Lung (tissue), 12 donors: ENCODE measurements around the gene ITGB8. TPM values are rescaled to one million over a fixed set of nuclear protein-coding genes. Genes with fewer than 3 reads are reported as not detected.

Source experiments
- ATAC-seq: fragments of 200-7000 bp; cut with Tn5 transposase; one replicate; pipeline ENCODE4 v1.9.1; 2020; ENCODE audit warnings: moderate number of reproducible peaks; ENCODE audit not compliant: insufficient read depth, low FRiP score
- DNase-seq, 3 donors: peaks; one replicate each; pipeline ENCODE4 v3.0.0-alpha.2; 2013 to 2017
- H3K27ac ChIP-seq, 2 donors: one replicate each; pipeline ENCODE4 v1.5.1; 2013; ENCODE audit warnings: mild to moderate bottlenecking in 2 of 2, moderate library complexity in 2 of 2, control low read depth in 1 of 2, inconsistent platforms in 1 of 2, low read depth in 1 of 2, low read length in 1 of 2
- H3K27me3 ChIP-seq, 3 donors: one replicate each; pipeline ENCODE4 v1.5.1; 2013; ENCODE audit warnings: low read length in 2 of 3; ENCODE audit not compliant: control insufficient read depth in 3 of 3, insufficient read depth in 3 of 3
- H3K36me3 ChIP-seq, 4 donors: one replicate each; pipeline ENCODE4 v1.5.1; 2013; ENCODE audit warnings: low read length in 4 of 4, mild to moderate bottlenecking in 1 of 4, moderate library complexity in 1 of 4; ENCODE audit not compliant: control insufficient read depth in 4 of 4, insufficient read depth in 4 of 4
- H3K4me1 ChIP-seq, 5 donors: one replicate each; pipeline ENCODE4 v1.5.1; 2013; ENCODE audit warnings: low read length in 5 of 5, mild to moderate bottlenecking in 2 of 5, moderate library complexity in 1 of 5; ENCODE audit not compliant: control insufficient read depth in 5 of 5, insufficient read depth in 5 of 5
- H3K4me3 ChIP-seq: one replicate; pipeline ENCODE4 v1.5.1; 2013; ENCODE audit warnings: mild to moderate bottlenecking, control low read depth, moderate library complexity
- H3K9ac ChIP-seq, 2 donors: one replicate each; pipeline ENCODE4 v1.5.1; 2013; ENCODE audit warnings: low read length in 2 of 2, control low read depth in 1 of 2; ENCODE audit not compliant: insufficient read depth in 1 of 2
- H3K9me3 ChIP-seq, 4 donors: one replicate each; pipeline ENCODE4 v1.5.1; 2013; ENCODE audit warnings: low read length in 3 of 4, mild to moderate bottlenecking in 1 of 4, moderate library complexity in 1 of 4; ENCODE audit not compliant: control insufficient read depth in 4 of 4, insufficient read depth in 3 of 4
- WGBS, 2 donors: extraction: QIAGEN DNeasy Blood & Tissue Kit; methylation state at CpG; one replicate each; pipeline ENCODE4 v1.1.7; 2013; 5-methylcytosine and 5-hydroxymethylcytosine counted together
- polyA plus RNA-seq, 2 donors: library from polyadenylated mRNA; stranded (reverse); fragments of 200-250 nt; gene quantifications; one replicate each; pipeline ENCODE4 v1.2.1, GENCODE V29; 2013
- total RNA-seq, 2 donors: library from RNA; depleted of rRNA in 1 of 2; stranded (reverse); fragments of >200 nt in 1 of 2; gene quantifications; one replicate each; pipeline ENCODE4 v1.2.1, GENCODE V29; 2014 to 2021
- TF ChIP-seq, protein P1 (sequence below): IDR thresholded peaks from 2 replicates; pipeline ENCODE4 v1.5.1; 2012; ENCODE audit warnings: mild to moderate bottlenecking; ENCODE audit errors: control extremely low read depth, extremely low read depth
- donor health status: control.
- donor health status: control.
- donor health status: Bipolar disorder and iron deficiency.
- donor health status: healthy.
- donor health status: DM: yes; HTN: yes; CAD: no.

The ITGB8 gene
- total and polyA plus RNA-seq, 4 donors: 1.5 to 29.7 (median 15.2) TPM

DNA sequence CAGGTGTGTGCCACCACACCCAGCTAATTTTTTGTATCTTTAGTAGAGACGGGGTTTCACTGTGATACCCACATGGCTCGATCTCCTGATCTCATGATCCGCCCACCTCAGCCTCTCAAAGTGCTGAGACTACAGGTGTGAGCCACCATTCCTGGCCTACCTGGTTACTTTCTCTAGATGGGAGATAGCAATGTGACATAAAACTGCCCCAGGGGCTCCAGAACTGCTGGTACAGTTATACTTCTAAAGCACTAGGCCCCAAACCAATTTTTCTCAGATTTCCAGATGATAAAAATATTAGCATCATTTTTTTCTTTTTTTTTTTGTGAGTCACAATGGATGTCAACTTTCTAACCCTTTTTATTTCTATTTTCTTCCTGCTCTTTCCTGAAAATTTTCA lies 27.4 kb downstream of the ITGB8 start:
- Histone ChIP-seq H3K4me1 (peaks cover 0 to 11% (median 0%) of the 10 kb centered on the region in 5 donors), H3K27me3 (no peaks in the 10 kb centered on the region), H3K36me3 (no peaks in the 10 kb centered on the region), H3K4me3 (no peak overlapping the region), H3K27ac (no peak overlapping the region), H3K9me3 (no peaks in the 10 kb centered on the region), H3K9ac (no peak overlapping the region)
- 95 to 97% methylated on average over 3 of the region's 3 CpGs for WGBS, 2 donors
- DNase-seq (no peak), ATAC-seq (no peak)
- TF ChIP-seq, protein P1, sequence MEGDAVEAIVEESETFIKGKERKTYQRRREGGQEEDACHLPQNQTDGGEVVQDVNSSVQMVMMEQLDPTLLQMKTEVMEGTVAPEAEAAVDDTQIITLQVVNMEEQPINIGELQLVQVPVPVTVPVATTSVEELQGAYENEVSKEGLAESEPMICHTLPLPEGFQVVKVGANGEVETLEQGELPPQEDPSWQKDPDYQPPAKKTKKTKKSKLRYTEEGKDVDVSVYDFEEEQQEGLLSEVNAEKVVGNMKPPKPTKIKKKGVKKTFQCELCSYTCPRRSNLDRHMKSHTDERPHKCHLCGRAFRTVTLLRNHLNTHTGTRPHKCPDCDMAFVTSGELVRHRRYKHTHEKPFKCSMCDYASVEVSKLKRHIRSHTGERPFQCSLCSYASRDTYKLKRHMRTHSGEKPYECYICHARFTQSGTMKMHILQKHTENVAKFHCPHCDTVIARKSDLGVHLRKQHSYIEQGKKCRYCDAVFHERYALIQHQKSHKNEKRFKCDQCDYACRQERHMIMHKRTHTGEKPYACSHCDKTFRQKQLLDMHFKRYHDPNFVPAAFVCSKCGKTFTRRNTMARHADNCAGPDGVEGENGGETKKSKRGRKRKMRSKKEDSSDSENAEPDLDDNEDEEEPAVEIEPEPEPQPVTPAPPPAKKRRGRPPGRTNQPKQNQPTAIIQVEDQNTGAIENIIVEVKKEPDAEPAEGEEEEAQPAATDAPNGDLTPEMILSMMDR: no peak

DNA sequence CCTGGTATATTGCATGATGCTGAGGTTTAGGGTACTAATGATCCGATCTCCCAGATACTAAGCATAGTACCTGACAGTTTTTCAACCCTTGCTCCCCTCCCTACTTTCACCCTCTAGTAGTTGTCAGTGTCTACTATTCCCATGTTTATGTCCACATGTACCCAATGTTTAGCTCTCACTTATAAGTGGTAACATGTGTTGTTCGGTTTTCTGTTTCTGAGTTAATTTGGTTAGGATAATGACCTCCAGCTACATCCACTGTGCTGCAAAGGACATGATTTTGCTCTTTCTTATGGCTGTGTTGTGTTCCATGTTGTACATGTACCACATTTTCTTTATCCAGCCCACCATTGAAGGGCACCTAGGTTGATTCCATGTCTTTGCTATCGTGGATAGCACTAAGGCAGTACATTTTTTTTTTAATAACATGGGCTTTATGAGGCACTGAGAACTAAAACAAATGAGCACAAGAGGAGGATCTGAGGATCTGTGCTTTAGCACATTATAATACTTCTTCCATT lies 28.1 kb downstream of the ITGB8 start:
- WGBS, 2 donors: 91 to 95% methylated on average over 3 of the region's 3 CpGs
- Histone ChIP-seq H3K36me3 (no peaks in the 10 kb centered on the region), H3K27me3 (no peaks in the 10 kb centered on the region), H3K9ac (no peak overlapping the region), H3K9me3 (no peaks in the 10 kb centered on the region), H3K27ac (no peak overlapping the region), H3K4me1 (peaks cover 0 to 11% (median 0%) of the 10 kb centered on the region in 5 donors), H3K4me3 (no peak overlapping the region)
- no peak for DNase-seq
- TF ChIP-seq, protein P1: no peak
- no peak for ATAC-seq

DNA sequence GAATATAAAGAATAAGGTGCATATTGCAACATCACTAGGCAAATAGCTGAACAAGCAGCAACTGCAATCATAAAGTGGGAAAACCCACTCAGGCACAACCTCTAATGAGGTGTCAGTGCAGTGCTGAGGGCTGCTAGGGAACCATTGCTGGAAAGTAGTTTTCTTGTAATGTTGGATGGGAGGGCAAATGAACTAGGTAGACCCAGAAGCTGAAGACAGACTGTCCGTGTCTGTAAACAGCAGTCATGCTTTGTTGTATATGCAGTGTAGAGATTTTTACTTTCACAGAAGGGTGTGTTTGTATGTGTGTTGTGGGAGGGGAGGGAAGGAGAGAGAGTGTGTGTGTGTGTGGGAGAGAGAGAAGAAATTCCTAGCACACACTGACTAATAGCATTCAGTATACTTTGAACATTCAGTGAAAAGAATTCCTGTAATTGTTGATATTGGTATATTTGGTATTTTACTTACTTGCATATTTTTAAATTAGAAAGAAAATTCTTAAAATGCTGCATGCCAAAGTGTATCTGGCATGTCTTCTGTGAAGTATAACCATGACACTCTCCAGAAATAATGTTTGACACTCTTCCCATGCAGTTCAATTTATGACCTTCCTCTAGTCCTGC lies 28.8 kb downstream of the ITGB8 start:
- Histone ChIP-seq H3K4me1 (peaks cover 0 to 12% (median under 1%) of the 10 kb centered on the region in 5 donors), H3K9me3 (no peaks in the 10 kb centered on the region), H3K27me3 (no peaks in the 10 kb centered on the region), H3K27ac (no peak overlapping the region), H3K4me3 (no peak overlapping the region), H3K36me3 (no peaks in the 10 kb centered on the region), H3K9ac (no peak overlapping the region)
- WGBS, 2 donors: 78 to 93% methylated on average over 1 of the region's 1 CpG
- DNase-seq (peak in 2 of 3 donors; percentile 66 to 68), ATAC-seq (peak; percentile 19)
- TF ChIP-seq, protein P1: no peak
